Activated CD4-positive, alpha-beta memory T cell treated with anti-CD3 and anti-CD28 coated beads, Interleukin-2, amount 10 ng/mL, durations not matched to agents 7 days and 5 days (primary cell): ENCODE measurements around the gene PTDSS2. TPM values are rescaled to one million over a fixed set of nuclear protein-coding genes. Genes with fewer than 3 reads are reported as not detected.

ENCODE experiments used
- CTCF ChIA-PET: fragments of 350-600 bp; sonication (Branson Sonifier 250); formaldehyde crosslinking; loops from one replicate; lab custom pipeline; 2021; ENCODE audit warnings: antibody characterized with exemption, inconsistent platforms; lab: Charles Lee
- POLR2A ChIA-PET: fragments of 350-600 bp; sonication (Branson Sonifier 250); formaldehyde crosslinking; loops from one replicate; lab custom pipeline; 2021; ENCODE audit warnings: antibody characterized with exemption; lab: Charles Lee
- DNase-seq: peaks from one replicate; pipeline ENCODE4 v3.0.0-alpha.2; 2020
- H3K27ac Mint-ChIP-seq: one replicate; pipeline ENCODE4 v1.8.0; 2021; ENCODE audit warnings: mild to moderate bottlenecking, mixed read lengths
- H3K27me3 Mint-ChIP-seq: one replicate; pipeline ENCODE4 v1.8.0; 2021; ENCODE audit warnings: mixed read lengths
- H3K36me3 Mint-ChIP-seq: one replicate; pipeline ENCODE4 v1.8.0; 2021; ENCODE audit warnings: low read depth, mixed read lengths
- H3K4me1 Mint-ChIP-seq: one replicate; pipeline ENCODE4 v1.8.0; 2021; ENCODE audit warnings: mixed read lengths
- H3K4me3 Mint-ChIP-seq: one replicate; pipeline ENCODE4 v1.8.0; 2021; ENCODE audit warnings: mild to moderate bottlenecking, mixed read lengths
- H3K9me3 Mint-ChIP-seq: one replicate; pipeline ENCODE4 v1.8.0; 2021; ENCODE audit warnings: mixed read lengths
- total RNA-seq, 2 experiments: library from RNA; stranded (reverse); gene quantifications; one replicate each; pipeline ENCODE4 v1.2.3, GENCODE V29; 2021

PTDSS2 gene
- total RNA-seq, 2 experiments from 2014 or later, result 20.1 to 21.5 TPM

- no peak overlapping the region for H3K27ac Mint-ChIP-seq
- H3K27me3 Mint-ChIP-seq, result no peaks in the 10 kb centered on the region
- no peaks in the 10 kb centered on the region for H3K36me3 Mint-ChIP-seq
- no peak overlapping the region for H3K4me3 Mint-ChIP-seq
- CTCF ChIA-PET, result no interaction called here
- no peaks in the 10 kb centered on the region for H3K9me3 Mint-ChIP-seq
- no peaks in the 10 kb centered on the region for H3K4me1 Mint-ChIP-seq
- POLR2A ChIA-PET, result interaction anchor here (1.5 kb wide), 1 partner anchor 22 kb away, joined by 3 read pairs; no protein-coding TSS in a partner anchor
- no peak for DNase-seq
Measured at GRCh38 chr11:472816-473215, 22.7 kb downstream of the PTDSS2 start.

GRCh38 chr11:473415-473814 lies 23.3 kb downstream of the PTDSS2 start:
- Mint-ChIP-seq H3K36me3 (no peaks in the 10 kb centered on the region), H3K4me1 (no peaks in the 10 kb centered on the region), H3K27ac (no peak overlapping the region), H3K9me3 (no peaks in the 10 kb centered on the region), H3K27me3 (no peaks in the 10 kb centered on the region), H3K4me3 (no peak overlapping the region)
- DNase-seq, result no peak
- ChIA-PET POLR2A (interaction anchor here (1.5 kb wide), 1 partner anchor 23 kb away, joined by 3 read pairs; no protein-coding TSS in a partner anchor), CTCF (no interaction called here)

- no peak for DNase-seq
- Mint-ChIP-seq H3K4me3 (no peak overlapping the region), H3K36me3 (no peaks in the 10 kb centered on the region), H3K27me3 (no peaks in the 10 kb centered on the region), H3K4me1 (no peaks in the 10 kb centered on the region), H3K9me3 (no peaks in the 10 kb centered on the region), H3K27ac (no peak overlapping the region)
- ChIA-PET CTCF (no interaction called here), POLR2A (no interaction called here)
Measured at GRCh38 chr11:473962-474785, 24.1 kb downstream of the PTDSS2 start.

GRCh38 chr11:474914-475506 lies 24.9 kb downstream of the PTDSS2 start:
- H3K4me1 Mint-ChIP-seq, result no peaks in the 10 kb centered on the region
- H3K27ac Mint-ChIP-seq, result no peak overlapping the region
- no peak for DNase-seq
- H3K27me3 Mint-ChIP-seq, result no peaks in the 10 kb centered on the region
- no peaks in the 10 kb centered on the region for H3K9me3 Mint-ChIP-seq
- ChIA-PET POLR2A (no interaction called here), CTCF (no interaction called here)
- no peak overlapping the region for H3K4me3 Mint-ChIP-seq
- H3K36me3 Mint-ChIP-seq, result no peaks in the 10 kb centered on the region

- ChIA-PET CTCF (interaction anchor here (0.5 kb wide), 1 partner anchor 341 kb away, joined by 3 read pairs; no protein-coding TSS in a partner anchor), POLR2A (no interaction called here)
- H3K4me3 Mint-ChIP-seq, result no peak overlapping the region
- H3K27me3 Mint-ChIP-seq, result no peaks in the 10 kb centered on the region
- H3K27ac Mint-ChIP-seq, result no peak overlapping the region
- no peaks in the 10 kb centered on the region for H3K4me1 Mint-ChIP-seq
- no peaks in the 10 kb centered on the region for H3K9me3 Mint-ChIP-seq
- no peak for DNase-seq
- H3K36me3 Mint-ChIP-seq, result no peaks in the 10 kb centered on the region
Measured at GRCh38 chr11:475941-476340, 25.9 kb downstream of the PTDSS2 start.

- CTCF ChIA-PET, result interaction anchor here (0.5 kb wide), 1 partner anchor 341 kb away, joined by 3 read pairs; no protein-coding TSS in a partner anchor
- Mint-ChIP-seq H3K4me3 (no peak overlapping the region), H3K36me3 (no peaks in the 10 kb centered on the region), H3K4me1 (no peaks in the 10 kb centered on the region), H3K27ac (no peak overlapping the region), H3K9me3 (no peaks in the 10 kb centered on the region), H3K27me3 (no peaks in the 10 kb centered on the region)
- POLR2A ChIA-PET, result no interaction called here
- no peak for DNase-seq
Measured at GRCh38 chr11:476416-476815, 26.3 kb downstream of the PTDSS2 start.

GRCh38 chr11:477052-477715 lies 27.1 kb downstream of the PTDSS2 start:
- Mint-ChIP-seq H3K4me1 (no peaks in the 10 kb centered on the region), H3K27ac (no peak overlapping the region), H3K27me3 (no peaks in the 10 kb centered on the region), H3K9me3 (no peaks in the 10 kb centered on the region), H3K4me3 (no peak overlapping the region), H3K36me3 (no peaks in the 10 kb centered on the region)
- ChIA-PET POLR2A (no interaction called here), CTCF (no interaction called here)
- DNase-seq, result no peak

GRCh38 chr11:479311-479710 lies 29.2 kb downstream of the PTDSS2 start:
- ChIA-PET POLR2A (no interaction called here), CTCF (no interaction called here)
- no peak for DNase-seq
- Mint-ChIP-seq H3K9me3 (no peaks in the 10 kb centered on the region), H3K4me3 (no peak overlapping the region), H3K27me3 (no peaks in the 10 kb centered on the region), H3K36me3 (no peaks in the 10 kb centered on the region), H3K4me1 (no peaks in the 10 kb centered on the region), H3K27ac (no peak overlapping the region)

GRCh38 chr11:484616-485015 lies 34.5 kb downstream of the PTDSS2 start:
- H3K4me3 Mint-ChIP-seq, result no peak overlapping the region
- no peaks in the 10 kb centered on the region for H3K4me1 Mint-ChIP-seq
- no peaks in the 10 kb centered on the region for H3K27me3 Mint-ChIP-seq
- ChIA-PET POLR2A (no interaction called here), CTCF (no interaction called here)
- no peaks in the 10 kb centered on the region for H3K9me3 Mint-ChIP-seq
- no peaks in the 10 kb centered on the region for H3K36me3 Mint-ChIP-seq
- no peak overlapping the region for H3K27ac Mint-ChIP-seq
- no peak for DNase-seq

- Mint-ChIP-seq H3K9me3 (no peaks in the 10 kb centered on the region), H3K27ac (no peak overlapping the region), H3K36me3 (no peaks in the 10 kb centered on the region), H3K4me1 (no peaks in the 10 kb centered on the region), H3K4me3 (no peak overlapping the region), H3K27me3 (no peaks in the 10 kb centered on the region)
- DNase-seq, result no peak
- CTCF ChIA-PET, result no interaction called here
- POLR2A ChIA-PET, result no interaction called here
Measured at GRCh38 chr11:486189-486588, 36.1 kb downstream of the PTDSS2 start.

- no peaks in the 10 kb centered on the region for H3K36me3 Mint-ChIP-seq
- H3K27ac Mint-ChIP-seq, result no peak overlapping the region
- ChIA-PET POLR2A (no interaction called here), CTCF (no interaction called here)
- H3K9me3 Mint-ChIP-seq, result no peaks in the 10 kb centered on the region
- no peak for DNase-seq
- no peak overlapping the region for H3K4me3 Mint-ChIP-seq
- no peaks in the 10 kb centered on the region for H3K4me1 Mint-ChIP-seq
- H3K27me3 Mint-ChIP-seq, result no peaks in the 10 kb centered on the region
Measured at GRCh38 chr11:487571-488021, 37.5 kb downstream of the PTDSS2 start.

- H3K4me3 Mint-ChIP-seq, result no peak overlapping the region
- POLR2A ChIA-PET, result no interaction called here
- CTCF ChIA-PET, result no interaction called here
- no peak for DNase-seq
- H3K4me1 Mint-ChIP-seq, result no peaks in the 10 kb centered on the region
- no peak overlapping the region for H3K27ac Mint-ChIP-seq
- no peaks in the 10 kb centered on the region for H3K9me3 Mint-ChIP-seq
- H3K27me3 Mint-ChIP-seq, result no peaks in the 10 kb centered on the region
- H3K36me3 Mint-ChIP-seq, result no peaks in the 10 kb centered on the region
Measured at GRCh38 chr11:488062-488461, 38.0 kb downstream of the PTDSS2 start.

GRCh38 chr11:488579-488978 lies 38.5 kb downstream of the PTDSS2 start:
- H3K36me3 Mint-ChIP-seq, result no peaks in the 10 kb centered on the region
- H3K9me3 Mint-ChIP-seq, result no peaks in the 10 kb centered on the region
- no peak for DNase-seq
- ChIA-PET CTCF (no interaction called here), POLR2A (interaction anchor here (1.4 kb wide), 1 partner anchor 18 kb away, joined by 3 read pairs; no protein-coding TSS in a partner anchor)
- H3K27ac Mint-ChIP-seq, result no peak overlapping the region
- no peak overlapping the region for H3K4me3 Mint-ChIP-seq
- no peaks in the 10 kb centered on the region for H3K4me1 Mint-ChIP-seq
- H3K27me3 Mint-ChIP-seq, result no peaks in the 10 kb centered on the region
